HCT116 (cell line): Measurements from ENCODE around the gene STIM2. TPM values are rescaled to one million over a fixed set of nuclear protein-coding genes. Genes with fewer than 3 reads are reported as not detected.

Experiments
- ATAC-seq: fragments of 200-7000 bp; cut with Tn5 transposase; 2 replicates; pipeline ENCODE4 v1.9.1; 2020; ENCODE audit warnings: mild to moderate bottlenecking, moderate library complexity
- BruUV-seq: library from RNA; stranded (reverse); fragments of 400-500 nt; replicated peaks from 2 replicates; lab custom pipeline; 2021; lab: Mats Ljungman, UMichigan
- CTCF ChIA-PET: fragments of 300-600 bp; sonication (Branson Sonifier 250); formaldehyde crosslinking; loops from one replicate; lab custom pipeline; 2021; ENCODE audit warnings: antibody characterized with exemption; lab: Charles Lee
- POLR2A ChIA-PET: fragments of 300-600, 350-600 bp; sonication (Branson Sonifier 250); formaldehyde crosslinking; loops from one replicate; lab custom pipeline; 2021; ENCODE audit warnings: antibody characterized with exemption; lab: Charles Lee
- RAD21 ChIA-PET, 2 experiments: fragments of 300-600 bp; sonication (Branson Sonifier 250); formaldehyde crosslinking; loops; one replicate each; lab custom pipeline; 2023; ENCODE audit warnings: low total read pairs in 2 of 2; ENCODE audit not compliant: uncharacterized antibody in 2 of 2, unreplicated experiment in 2 of 2, low non-redundant PET in 1 of 2; lab: Charles Lee
- DNase-seq: peaks from one replicate; pipeline ENCODE4 v3.0.0-alpha.2; 2010; ENCODE audit warnings: low read depth, low spot score
- H2AFZ ChIP-seq: fragments of 200-600 bp; shearing (Covaris generic), sonication (generic); 2 replicates; pipeline ENCODE4 v1.6.1; 2017; ENCODE audit warnings: low read depth, mixed run types, mixed read lengths, antibody characterized with exemption, low read length; ENCODE audit not compliant: poor library complexity, severe bottlenecking
- H3K27ac ChIP-seq: 2 replicates; pipeline ENCODE4 v1.5.1; 2012; ENCODE audit warnings: low read depth, low read length
- H3K27me3 ChIP-seq: fragments of 200-600 bp; sonication (generic); 2 replicates; pipeline ENCODE4 v1.6.1; 2016; ENCODE audit warnings: mixed run types, low read length, mixed read lengths; ENCODE audit not compliant: insufficient read depth
- H3K36me3 ChIP-seq, 2 experiments: fragments of 200-500 bp in 1 of 2; fragments of 200-600 bp in 1 of 2; sonication (Bioruptor generic) in 1 of 2; sonication (generic) in 1 of 2; 2 replicates each; pipeline versions ENCODE4 v1.5.1 to v1.6.1; 2014 to 2016; ENCODE audit warnings: low read length in 2 of 2, inconsistent platforms in 1 of 2, mixed read lengths in 1 of 2, mixed run types in 1 of 2; ENCODE audit not compliant: insufficient read depth in 2 of 2, control insufficient read depth in 1 of 2
- H3K4me1 ChIP-seq, 2 experiments: fragments of 200-600 bp in 1 of 2; sonication (generic) in 1 of 2; 2 replicates each; pipeline versions ENCODE4 v1.5.1 to v1.6.1; 2012 to 2017; ENCODE audit warnings: low read length in 2 of 2, inconsistent platforms in 1 of 2, mild to moderate bottlenecking in 1 of 2, mixed read lengths in 1 of 2, mixed run types in 1 of 2, moderate library complexity in 1 of 2; ENCODE audit not compliant: insufficient read depth in 2 of 2, control insufficient read depth in 1 of 2
- H3K4me2 ChIP-seq: fragments of 200-600 bp; sonication (generic); 2 replicates; pipeline ENCODE4 v1.6.1; 2017; ENCODE audit warnings: mixed run types, low read length, mixed read lengths
- H3K4me3 ChIP-seq, 2 experiments: fragments of 200-600 bp in 1 of 2; sonication (generic) in 1 of 2; replicated peaks in 1 of 2; 2 replicates each; pipeline ENCODE4 v1.5.1; 2011 to 2016; ENCODE audit warnings: low read length in 2 of 2, control low read depth in 1 of 2, low read depth in 1 of 2, mild to moderate bottlenecking in 1 of 2, mixed read lengths in 1 of 2, mixed run types in 1 of 2
- H3K79me2 ChIP-seq: fragments of 200-600 bp; sonication (generic); 2 replicates; pipeline ENCODE4 v1.6.1; 2017; ENCODE audit warnings: mild to moderate bottlenecking, mixed run types, low read length, moderate library complexity, mixed read lengths; ENCODE audit not compliant: insufficient read depth
- H3K9ac ChIP-seq: fragments of 200-600 bp; sonication (generic); 2 replicates; pipeline ENCODE4 v1.6.1; 2016; ENCODE audit warnings: low read length, mixed read lengths
- H3K9me2 ChIP-seq: fragments of 200-600 bp; sonication (generic), shearing (Covaris generic); 2 replicates; pipeline ENCODE4 v1.6.1; 2017; ENCODE audit warnings: mixed run types, mild to moderate bottlenecking, moderate library complexity; ENCODE audit not compliant: insufficient read depth
- H3K9me3 ChIP-seq, 2 experiments: fragments of 200-500 bp in 1 of 2; fragments of 200-600 bp in 1 of 2; sonication (Bioruptor generic) in 1 of 2; sonication (generic) in 1 of 2; 2 replicates each; pipeline ENCODE4 v1.6.1; 2014 to 2017; ENCODE audit warnings: low read length in 2 of 2, mixed read lengths in 2 of 2, inconsistent platforms in 1 of 2, low read depth in 1 of 2, mild to moderate bottlenecking in 1 of 2, mixed run types in 1 of 2, moderate library complexity in 1 of 2; ENCODE audit not compliant: control insufficient read depth in 1 of 2, insufficient read depth in 1 of 2
- H4K20me1 ChIP-seq: fragments of 200-600 bp; sonication (generic), shearing (Covaris generic); 2 replicates; pipeline ENCODE4 v1.6.1; 2017; ENCODE audit warnings: mixed run types, mild to moderate bottlenecking, moderate library complexity; ENCODE audit not compliant: insufficient read depth
- ATF3 ChIP-seq: IDR thresholded peaks from 2 replicates; pipeline ENCODE4 v1.6.1; 2012
- CBX3 ChIP-seq: IDR thresholded peaks from 2 replicates; pipeline ENCODE4 v1.6.1; 2012; ENCODE audit warnings: low read depth
- CTCF ChIP-seq, 3 experiments: fragments of 200-600 bp in 1 of 3; sonication (generic) in 1 of 3; IDR thresholded peaks in 2 of 3; conservative IDR thresholded peaks in 1 of 3; 2 replicates each; pipeline ENCODE4 v1.5.1; 2012 to 2017; ENCODE audit warnings: low read depth in 2 of 3, low read length in 2 of 3, antibody characterized with exemption in 1 of 3, borderline replicate concordance in 1 of 3, control low read depth in 1 of 3, mild to moderate bottlenecking in 1 of 3, mixed read lengths in 1 of 3, mixed run types in 1 of 3, moderate library complexity in 1 of 3; ENCODE audit not compliant: insufficient read depth in 1 of 3
- EGR1 ChIP-seq: IDR thresholded peaks from 2 replicates; pipeline ENCODE4 v1.6.1; 2012; ENCODE audit warnings: low read depth
- ELF1 ChIP-seq: IDR thresholded peaks from 2 replicates; pipeline ENCODE4 v1.6.1; 2012; ENCODE audit warnings: low read depth, borderline replicate concordance
- EZH2phosphoT487 ChIP-seq: fragments of 200-600 bp; IDR thresholded peaks from 2 replicates; pipeline ENCODE4 v1.6.1; 2018; ENCODE audit warnings: antibody characterized with exemption, borderline replicate concordance
- RAD21 ChIP-seq: IDR thresholded peaks from 2 replicates; pipeline ENCODE4 v1.6.1; 2012; ENCODE audit warnings: low read depth, mild to moderate bottlenecking
- REST ChIP-seq: IDR thresholded peaks from 2 replicates; pipeline ENCODE4 v1.6.1; 2012; ENCODE audit warnings: low read depth
- SIN3A ChIP-seq: IDR thresholded peaks from 2 replicates; pipeline ENCODE4 v1.6.1; 2012; ENCODE audit warnings: low read depth
- SP1 ChIP-seq: IDR thresholded peaks from 2 replicates; pipeline ENCODE4 v1.6.1; 2012; ENCODE audit warnings: low read depth
- SRF ChIP-seq: IDR thresholded peaks from 2 replicates; pipeline ENCODE4 v1.6.1; 2012; ENCODE audit warnings: low read depth
- YY1 ChIP-seq: IDR thresholded peaks from 2 replicates; pipeline ENCODE4 v1.6.1; 2011; ENCODE audit warnings: low read length, low read depth, moderate library complexity, mild to moderate bottlenecking; ENCODE audit not compliant: insufficient replicate concordance; ENCODE audit errors: extremely low read depth
- ZNF274 ChIP-seq: fragments of 200-500 bp; sonication (Bioruptor generic); IDR thresholded peaks from 2 replicates; pipeline ENCODE4 v1.6.1; 2014; ENCODE audit warnings: mild to moderate bottlenecking, low read depth, low read length, inconsistent platforms
- intact Hi-C: fragments of 100-400 bp; cut with micrococcal nuclease; formaldehyde crosslinking; loops from 2 replicates; pipeline ENCODE4 v1.10.0; 2022
- total RNA-seq: library from RNA; stranded (reverse); gene quantifications from one replicate; pipeline ENCODE4 v1.2.1, GENCODE V29; 2021; ENCODE audit not compliant: unreplicated experiment
- TF ChIP-seq, protein P1 (sequence below): IDR thresholded peaks from 2 replicates; pipeline ENCODE4 v1.6.1; 2012

STIM2 gene
- total RNA-seq, 1 experiment from 2014 or later: 65.9 TPM

DNA sequence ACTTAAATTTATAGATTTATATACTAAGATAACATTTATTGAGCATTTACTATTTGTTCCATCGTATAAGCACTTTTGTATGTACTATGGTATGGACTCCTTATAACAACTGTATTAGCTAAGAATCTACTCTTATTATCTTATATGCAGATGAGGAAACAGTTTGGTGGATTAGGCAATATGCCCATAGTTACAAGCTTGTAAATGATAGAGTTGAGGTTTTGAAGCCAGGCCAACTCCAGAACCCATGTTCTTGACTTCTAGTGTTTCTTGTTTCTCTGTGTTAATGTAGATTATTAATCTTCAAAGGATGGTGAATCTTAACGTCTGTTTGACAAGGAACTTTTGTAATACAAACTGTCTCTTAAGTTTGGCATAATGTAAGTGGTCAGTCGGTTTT lies 71.3 kb downstream of the STIM2 start:
- H3K36me3 ChIP-seq: no peaks in the 10 kb centered on the region
- no peak overlapping the region for H2AFZ ChIP-seq
- H3K27ac ChIP-seq: no peak overlapping the region
- peaks cover 9% of the 10 kb centered on the region in 2 experiments for H3K4me1 ChIP-seq
- ChIA-PET RAD21 (no interaction called here), CTCF (no interaction called here), POLR2A (no interaction called here)
- BruUV-seq: no TSS peak
- no peak overlapping the region for H3K4me3 ChIP-seq
- no peaks in the 10 kb centered on the region for H3K9me2 ChIP-seq
- H3K9ac ChIP-seq: no peak overlapping the region
- no peak for TF ChIP-seq RAD21
- TF ChIP-seq, protein P1, sequence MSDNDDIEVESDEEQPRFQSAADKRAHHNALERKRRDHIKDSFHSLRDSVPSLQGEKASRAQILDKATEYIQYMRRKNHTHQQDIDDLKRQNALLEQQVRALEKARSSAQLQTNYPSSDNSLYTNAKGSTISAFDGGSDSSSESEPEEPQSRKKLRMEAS: no peak
- TF ChIP-seq SP1: no peak
- TF ChIP-seq REST: no peak
- TF ChIP-seq ZNF274: no peak
- no peaks in the 10 kb centered on the region for H3K9me3 ChIP-seq
- H3K27me3 ChIP-seq: no peaks in the 10 kb centered on the region
- ATAC-seq (no peak), DNase-seq (no peak)
- intact Hi-C loops: no loop called here
- H3K4me2 ChIP-seq: no peak overlapping the region
- no peaks in the 10 kb centered on the region for H4K20me1 ChIP-seq
- peaks cover 4% of the 10 kb centered on the region; the same call in 1 of the 2 replicates for H3K79me2 ChIP-seq

GRCh38 chr4:26935397-26935796 lies 74.8 kb downstream of the STIM2 start:
- Histone ChIP-seq H3K9me3 (no peaks in the 10 kb centered on the region), H3K27me3 (no peaks in the 10 kb centered on the region), H3K4me3 (no peak overlapping the region), H3K27ac (no peak overlapping the region), H3K9me2 (no peaks in the 10 kb centered on the region), H3K36me3 (no peaks in the 10 kb centered on the region), H3K9ac (no peak overlapping the region), H4K20me1 (no peaks in the 10 kb centered on the region), H3K4me2 (no peak overlapping the region), H2AFZ (no peak overlapping the region), H3K79me2 (peaks cover 3% of the 10 kb centered on the region; the same call in 1 of the 2 replicates), H3K4me1 (peaks cover 9% of the 10 kb centered on the region in 2 experiments)
- POLR2A ChIA-PET: interaction anchor here (0.7 kb wide), 2 partner anchors 28 to 286 kb away, joined by 3 to 4 read pairs; no protein-coding TSS in a partner anchor
- intact Hi-C loops: no loop called here
- CTCF ChIA-PET: interaction anchor here (0.7 kb wide), 1 partner anchor 1948 kb away, joined by 3 read pairs; no protein-coding TSS in a partner anchor
- ATAC-seq (no peak), DNase-seq (no peak)
- RAD21 ChIA-PET: no interaction called here
- BruUV-seq: no TSS peak
- no peak for TF ChIP-seq ATF3
- no peak for TF ChIP-seq SP1
- TF ChIP-seq ELF1: no peak
- no peak for TF ChIP-seq EZH2phosphoT487
- TF ChIP-seq SRF: no peak
- no peak for TF ChIP-seq SIN3A
- no peak for TF ChIP-seq YY1
- TF ChIP-seq, protein P1: no peak
- TF ChIP-seq EGR1: no peak
- no peak for TF ChIP-seq CBX3
- no peak for TF ChIP-seq CTCF (IDR thresholded peaks at IDR 0.05 in 2 of 3, conservative IDR thresholded peaks at IDR 0.05 in 1 of 3; ENCODE audit: borderline replicate concordance in 1 of 3, insufficient read depth in 1 of 3, low read depth in 2 of 3, low read length in 2 of 3)
- no peak for TF ChIP-seq RAD21
- TF ChIP-seq ZNF274: no peak
